Ovary (tissue), 3 donors: ENCODE data around the gene CIITA.

ENCODE experiments used
- EP300 ChIP-seq: sonication (generic); formaldehyde crosslinking; IDR thresholded peaks from one replicate; pipeline ENCODE4 v1.6.1; 2017; ENCODE audit warnings: antibody characterized with exemption
- TF ChIP-seq, protein P1 (sequence below), 3 donors: fragments of 450-650 bp in 2 of 3; fragments of 200-600 bp in 1 of 3; IDR thresholded peaks; one replicate each; pipeline versions ENCODE4 v1.5.1 to v1.8.0; 2016 to 2022; ENCODE audit warnings: antibody characterized with exemption in 3 of 3, mild to moderate bottlenecking in 1 of 3
- donor health status: DM: no; HTN: no; CAD: no.

DNA sequence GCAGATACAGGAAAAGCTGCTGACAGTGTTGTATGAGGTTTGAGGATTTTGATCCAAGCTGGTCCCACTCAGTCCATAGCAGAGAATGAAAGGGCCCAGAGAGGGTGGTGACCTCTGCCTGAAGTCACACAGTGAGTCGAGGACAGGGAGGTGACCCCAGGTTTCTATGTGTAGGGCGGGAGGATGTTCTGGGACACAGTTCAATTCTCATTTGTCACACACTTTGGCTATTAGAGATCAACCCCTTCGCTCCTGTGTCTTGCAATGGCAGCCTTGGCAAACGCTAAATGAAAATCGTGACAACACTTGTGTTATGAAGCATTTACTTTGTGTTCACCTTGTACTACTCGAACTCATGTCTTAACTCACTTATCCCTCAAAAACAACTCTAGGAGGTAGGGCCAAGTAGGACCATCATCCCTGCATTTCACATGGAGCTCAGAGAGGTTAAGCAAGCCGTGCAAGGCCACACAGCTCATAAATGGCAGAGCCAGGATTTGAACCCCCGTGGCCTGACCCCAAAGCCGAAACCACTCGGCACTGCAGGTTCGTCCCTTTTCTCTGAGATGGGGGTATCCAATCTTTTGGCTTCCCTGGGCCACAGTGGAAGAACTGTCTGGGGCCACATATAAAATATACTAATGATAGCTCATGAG lies 55.1 kb downstream of the CIITA start:
- TF ChIP-seq, protein P1, sequence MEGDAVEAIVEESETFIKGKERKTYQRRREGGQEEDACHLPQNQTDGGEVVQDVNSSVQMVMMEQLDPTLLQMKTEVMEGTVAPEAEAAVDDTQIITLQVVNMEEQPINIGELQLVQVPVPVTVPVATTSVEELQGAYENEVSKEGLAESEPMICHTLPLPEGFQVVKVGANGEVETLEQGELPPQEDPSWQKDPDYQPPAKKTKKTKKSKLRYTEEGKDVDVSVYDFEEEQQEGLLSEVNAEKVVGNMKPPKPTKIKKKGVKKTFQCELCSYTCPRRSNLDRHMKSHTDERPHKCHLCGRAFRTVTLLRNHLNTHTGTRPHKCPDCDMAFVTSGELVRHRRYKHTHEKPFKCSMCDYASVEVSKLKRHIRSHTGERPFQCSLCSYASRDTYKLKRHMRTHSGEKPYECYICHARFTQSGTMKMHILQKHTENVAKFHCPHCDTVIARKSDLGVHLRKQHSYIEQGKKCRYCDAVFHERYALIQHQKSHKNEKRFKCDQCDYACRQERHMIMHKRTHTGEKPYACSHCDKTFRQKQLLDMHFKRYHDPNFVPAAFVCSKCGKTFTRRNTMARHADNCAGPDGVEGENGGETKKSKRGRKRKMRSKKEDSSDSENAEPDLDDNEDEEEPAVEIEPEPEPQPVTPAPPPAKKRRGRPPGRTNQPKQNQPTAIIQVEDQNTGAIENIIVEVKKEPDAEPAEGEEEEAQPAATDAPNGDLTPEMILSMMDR (IDR thresholded peaks at IDR 0.05) = no peak
- TF ChIP-seq EP300 = no peak
